Activated T-helper 1 cell treated with Interleukin-2 at 50 U/mL for 16 hours (primary cell): Measurements from ENCODE around the gene HOXB1.

Source experiments
- DNase-seq: peaks from one replicate; pipeline ENCODE4 v3.0.0-alpha.2; 2020; ENCODE audit warnings: low read depth

Gene HOXB1

DNA sequence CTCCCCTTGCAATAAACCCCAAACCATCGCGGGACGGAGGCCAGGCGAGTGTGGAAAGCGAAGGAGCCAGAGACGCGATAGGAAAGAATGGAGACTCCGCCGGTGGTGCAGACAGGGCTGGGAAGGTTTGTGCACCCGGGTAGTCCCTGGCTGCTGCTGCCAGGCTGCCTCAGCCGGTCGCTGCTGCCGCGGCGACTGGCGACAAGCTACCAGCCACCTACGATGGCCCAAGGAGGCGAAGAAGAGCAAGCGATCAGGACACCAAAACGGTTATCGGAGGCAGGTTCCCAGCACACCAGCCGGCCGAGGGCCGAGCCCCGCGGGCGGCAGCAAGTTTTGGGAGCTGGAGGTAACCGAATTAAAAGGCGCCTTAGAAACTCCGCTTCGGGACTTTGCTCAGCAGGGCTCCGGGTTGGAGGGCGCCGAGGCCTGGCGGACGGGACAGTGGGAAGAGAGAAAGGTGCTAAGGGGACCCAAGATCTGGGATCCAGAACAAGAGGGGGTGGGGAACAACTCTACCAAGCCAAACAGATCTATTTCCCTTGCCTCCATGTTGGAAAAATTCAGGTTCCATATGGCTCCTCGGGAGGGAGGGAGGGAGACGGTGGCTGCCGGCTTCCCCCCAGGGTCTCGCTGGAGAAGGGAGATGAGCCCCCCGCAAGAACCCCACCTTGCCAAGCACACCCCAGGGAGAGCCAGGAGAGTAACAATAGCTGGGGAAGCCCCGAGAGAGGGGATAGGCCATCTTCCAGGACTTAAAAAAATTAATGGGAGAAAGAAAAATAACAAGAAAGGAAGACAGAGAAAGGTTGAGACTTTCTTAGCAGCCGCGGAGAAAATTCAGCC, 23.8 kb upstream of the HOXB1 start:
- no peak for DNase-seq

DNA sequence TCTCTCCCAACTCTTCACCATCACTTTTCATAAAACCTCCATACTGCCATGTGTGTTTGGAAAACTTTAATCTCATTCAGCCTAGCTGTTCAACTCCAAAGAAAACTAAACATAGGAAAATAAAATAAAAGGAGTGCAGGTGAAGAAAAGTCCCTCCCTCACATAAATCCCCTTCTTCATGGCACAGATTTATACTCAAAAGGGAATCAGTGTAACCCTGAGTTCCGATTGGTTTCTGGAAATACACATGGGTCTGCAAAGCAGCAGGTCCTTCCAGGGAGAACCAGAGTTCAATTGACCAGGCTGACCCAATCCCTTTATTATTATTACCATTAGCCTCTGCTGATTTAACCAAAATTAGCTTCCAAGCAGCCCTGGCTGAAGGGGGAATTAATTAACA, 23.0 kb upstream of the HOXB1 start:
- no peak for DNase-seq

DNA sequence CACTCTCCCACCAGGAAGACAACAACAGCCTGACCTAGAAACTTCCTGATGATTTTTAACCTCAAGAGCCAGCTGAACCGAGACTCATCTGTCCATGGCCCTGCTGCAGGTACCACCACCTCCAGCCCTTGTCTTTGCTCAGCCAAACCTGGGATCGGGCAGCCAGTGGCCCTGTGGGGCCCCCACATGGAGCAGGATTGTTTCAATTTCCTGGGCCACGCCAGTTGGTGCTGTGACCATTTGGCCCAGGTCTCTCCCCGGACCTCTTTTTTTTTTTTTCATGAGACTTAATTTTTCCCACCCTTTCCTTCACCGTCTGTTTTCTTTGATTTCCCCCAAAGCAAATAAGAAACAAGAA, 22.4 kb upstream of the HOXB1 start:
- no peak for DNase-seq

DNA sequence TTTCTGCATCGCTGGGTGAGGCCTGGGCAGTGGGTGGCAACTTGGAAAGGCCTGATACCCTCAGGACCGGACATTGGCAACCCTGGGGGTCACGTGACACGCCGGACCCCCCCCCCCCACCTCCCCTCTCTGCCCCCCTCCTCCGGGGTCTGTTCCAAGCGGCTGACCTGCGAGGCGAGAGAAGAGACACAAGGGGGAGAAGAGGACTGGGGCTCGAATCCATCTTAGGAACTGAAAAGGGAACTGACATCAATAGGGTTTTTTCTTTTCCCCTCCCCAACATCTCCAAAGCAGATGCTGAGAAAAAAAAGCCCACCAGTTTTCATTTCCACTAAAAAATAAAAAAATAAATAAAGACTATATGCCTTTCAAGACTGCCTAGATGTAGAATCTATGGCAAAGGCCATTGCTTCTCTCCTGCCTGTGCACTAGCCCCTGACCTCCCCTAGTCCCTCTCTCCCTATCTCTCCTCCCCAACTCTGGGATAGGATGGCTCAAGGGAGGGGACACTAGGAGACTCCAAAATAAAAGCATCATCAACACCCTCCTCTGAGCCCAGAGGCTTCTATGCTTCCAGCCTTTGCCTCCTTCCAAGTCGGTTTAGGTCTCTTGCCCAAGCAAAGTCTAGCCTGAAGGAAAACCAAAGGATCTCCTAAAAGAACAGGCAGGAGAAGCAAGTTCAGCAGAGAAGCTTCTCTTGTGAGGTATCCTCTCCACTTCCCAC, 21.8 kb upstream of the HOXB1 start:
- no peak for DNase-seq

DNA sequence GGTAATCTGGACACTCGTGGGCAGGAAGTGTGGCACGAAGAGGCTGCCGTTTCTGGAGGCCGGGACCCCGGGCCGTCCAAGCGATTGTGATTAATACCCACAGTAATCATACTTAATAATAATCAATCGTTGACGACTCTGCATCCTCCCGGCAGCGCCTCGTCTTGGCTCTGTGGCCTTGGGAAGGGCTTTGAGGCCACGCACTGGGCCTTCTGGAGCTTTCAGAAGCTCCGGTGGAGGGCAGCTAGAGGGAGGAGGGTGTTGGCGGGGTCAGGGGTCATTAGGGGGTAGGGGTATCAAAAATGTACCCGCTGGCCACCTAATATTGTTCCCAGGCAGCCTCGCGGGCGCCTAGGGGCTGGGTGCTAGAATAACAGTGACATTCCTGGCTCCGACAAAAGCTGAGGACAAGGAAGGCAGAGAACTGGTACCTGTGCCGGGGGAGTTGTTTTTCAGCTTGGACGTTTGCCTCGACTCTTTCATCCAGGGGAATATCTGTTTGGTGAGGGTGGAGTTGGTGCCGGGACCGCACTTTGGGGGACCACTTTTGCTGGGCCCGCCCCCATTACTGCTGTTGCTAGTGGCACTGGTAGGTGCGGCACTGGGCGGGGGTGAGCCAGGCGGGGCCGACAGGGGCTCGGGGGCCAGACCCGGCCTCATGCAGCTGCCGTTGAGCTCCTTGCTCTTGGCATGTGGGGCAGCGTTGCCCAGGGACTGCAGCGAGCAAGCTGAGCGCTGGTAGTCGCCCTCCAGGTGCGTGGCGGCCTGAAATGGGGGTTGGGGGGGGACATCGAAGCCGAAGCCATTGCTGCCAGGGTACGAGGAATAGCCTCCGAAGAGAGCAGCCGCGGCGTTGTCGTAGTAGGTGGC, 21.0 kb upstream of the HOXB1 start:
- no peak for DNase-seq

DNA sequence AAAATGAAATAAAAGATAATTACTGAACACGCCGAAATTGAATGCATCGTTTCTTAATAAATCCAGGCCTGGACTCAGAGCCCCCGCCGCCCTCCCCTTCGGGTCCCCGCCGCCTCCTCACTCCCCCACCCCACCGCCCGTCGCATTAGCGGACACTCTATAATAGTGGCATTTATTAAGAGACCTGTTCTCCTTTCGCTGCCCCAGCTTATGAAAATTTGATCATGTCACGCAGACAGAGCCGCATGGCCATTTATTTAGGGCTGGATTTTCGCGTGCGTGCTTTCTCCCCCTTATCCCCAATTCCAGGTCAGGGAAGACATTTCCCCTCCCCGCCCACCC, 20.4 kb upstream of the HOXB1 start:
- DNase-seq: no peak

DNA sequence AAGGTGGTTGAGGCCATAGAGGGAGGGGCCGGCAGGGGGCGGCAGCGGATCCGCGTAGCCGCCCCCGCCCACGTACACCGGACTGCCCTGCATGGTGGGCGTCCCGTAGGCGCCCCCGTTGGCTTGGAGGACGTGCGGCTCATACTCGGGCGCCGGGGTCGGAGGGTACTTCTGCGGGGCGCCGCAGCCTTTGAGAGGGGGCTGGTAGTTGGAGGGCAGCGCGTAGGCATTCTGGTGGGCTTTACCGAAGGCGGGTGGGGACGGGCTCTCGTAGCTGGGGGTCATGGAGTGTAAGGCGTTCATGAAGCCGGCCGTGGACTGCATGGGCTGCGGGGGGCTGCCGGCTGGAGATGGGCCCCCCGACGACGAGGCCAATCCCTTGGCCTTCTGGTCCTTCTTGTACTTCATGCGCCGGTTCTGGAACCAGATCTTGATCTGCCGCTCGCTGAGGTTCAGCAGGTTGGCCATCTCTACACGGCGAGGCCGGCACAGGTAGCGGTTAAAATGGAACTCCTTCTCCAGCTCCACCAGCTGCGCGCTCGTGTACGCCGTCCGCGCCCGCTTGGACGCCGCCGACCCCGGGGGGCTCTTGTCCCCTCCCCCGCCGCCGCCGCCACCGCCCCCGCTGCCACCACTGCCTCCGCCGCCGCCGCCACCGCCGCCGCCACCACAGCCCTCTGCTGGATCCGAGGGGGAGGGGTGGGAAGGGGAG, 19.8 kb upstream of the HOXB1 start:
- no peak for DNase-seq

DNA sequence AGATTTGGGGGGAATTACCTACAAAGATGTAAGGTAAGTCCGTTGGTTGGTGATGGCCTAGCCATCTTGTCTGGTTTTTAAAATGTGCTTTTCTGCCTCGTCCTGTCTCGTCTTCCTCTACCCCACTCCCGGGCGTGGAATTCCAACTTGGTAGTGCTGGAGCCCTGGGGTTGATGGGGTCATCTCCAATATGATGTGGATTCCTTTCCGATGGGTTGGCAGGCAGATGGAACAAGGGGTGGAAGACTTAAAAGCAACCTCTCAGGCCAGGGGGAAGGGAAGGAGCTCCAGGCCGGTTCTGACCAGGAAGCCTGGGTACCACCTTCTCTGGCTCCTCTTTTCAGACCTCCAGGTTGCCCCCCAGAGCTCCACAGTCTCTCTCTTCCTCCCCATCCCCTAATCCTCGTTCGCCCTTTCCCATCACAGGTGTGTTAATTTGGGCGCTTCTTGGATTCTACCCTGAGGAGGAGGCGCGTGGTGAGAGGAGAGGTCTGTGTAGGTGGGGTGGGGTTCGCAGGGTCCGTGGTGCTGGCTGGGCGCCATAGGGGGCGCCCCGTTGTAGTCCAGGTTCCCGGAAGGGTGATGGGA, 19.2 kb upstream of the HOXB1 start:
- no peak for DNase-seq

DNA sequence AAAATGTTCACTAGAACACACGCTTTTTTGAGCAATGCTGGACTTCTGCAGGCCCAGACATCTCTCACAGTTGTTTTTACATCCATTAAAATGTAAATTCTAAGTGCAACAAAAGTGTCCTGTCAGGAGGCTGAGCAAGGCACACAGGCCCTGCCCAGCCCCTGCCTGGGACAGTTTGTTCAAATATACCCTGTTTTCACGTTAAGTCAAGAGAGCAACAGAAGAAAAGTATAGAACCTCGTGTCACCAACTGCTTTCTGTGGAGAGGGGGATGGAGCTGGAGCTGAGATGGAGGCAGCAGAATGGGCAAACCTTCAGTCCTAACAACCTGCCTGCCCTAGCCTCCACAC, 18.4 kb upstream of the HOXB1 start:
- DNase-seq: no peak

DNA sequence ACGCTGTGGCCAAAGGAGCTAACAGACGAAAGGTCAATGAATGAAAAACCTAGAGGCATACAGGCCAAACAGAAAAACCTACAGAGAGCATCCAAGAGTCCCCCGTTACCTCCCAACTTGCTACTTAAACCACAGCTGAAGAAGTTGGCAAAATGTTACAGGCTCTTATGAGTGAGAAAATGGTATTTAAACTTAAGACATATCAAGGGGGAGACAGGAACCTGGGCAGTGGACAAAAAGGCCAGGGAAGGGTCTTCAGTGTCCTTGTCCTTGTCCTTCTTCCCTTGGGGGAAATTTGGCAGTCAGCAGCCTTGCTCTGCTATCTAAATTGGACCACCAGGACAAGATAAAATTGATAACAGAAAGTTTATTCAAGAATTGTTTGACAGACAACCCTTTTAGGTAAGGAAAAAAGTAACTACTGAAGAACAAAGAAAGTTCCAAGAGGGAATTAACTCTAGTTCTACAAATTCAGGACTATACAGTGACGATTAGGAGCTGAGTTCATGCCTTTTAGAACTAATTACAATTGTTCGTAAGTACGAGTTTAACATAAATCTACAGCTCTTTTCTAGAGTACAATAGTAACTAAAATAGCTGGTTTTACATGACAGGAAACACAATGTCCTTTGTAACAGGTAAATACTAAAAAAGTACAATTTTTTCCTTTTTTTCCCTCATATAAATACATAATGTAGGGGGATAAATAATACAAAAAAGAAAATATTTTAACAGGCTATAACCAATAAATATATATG, 17.9 kb upstream of the HOXB1 start:
- no peak for DNase-seq

DNA sequence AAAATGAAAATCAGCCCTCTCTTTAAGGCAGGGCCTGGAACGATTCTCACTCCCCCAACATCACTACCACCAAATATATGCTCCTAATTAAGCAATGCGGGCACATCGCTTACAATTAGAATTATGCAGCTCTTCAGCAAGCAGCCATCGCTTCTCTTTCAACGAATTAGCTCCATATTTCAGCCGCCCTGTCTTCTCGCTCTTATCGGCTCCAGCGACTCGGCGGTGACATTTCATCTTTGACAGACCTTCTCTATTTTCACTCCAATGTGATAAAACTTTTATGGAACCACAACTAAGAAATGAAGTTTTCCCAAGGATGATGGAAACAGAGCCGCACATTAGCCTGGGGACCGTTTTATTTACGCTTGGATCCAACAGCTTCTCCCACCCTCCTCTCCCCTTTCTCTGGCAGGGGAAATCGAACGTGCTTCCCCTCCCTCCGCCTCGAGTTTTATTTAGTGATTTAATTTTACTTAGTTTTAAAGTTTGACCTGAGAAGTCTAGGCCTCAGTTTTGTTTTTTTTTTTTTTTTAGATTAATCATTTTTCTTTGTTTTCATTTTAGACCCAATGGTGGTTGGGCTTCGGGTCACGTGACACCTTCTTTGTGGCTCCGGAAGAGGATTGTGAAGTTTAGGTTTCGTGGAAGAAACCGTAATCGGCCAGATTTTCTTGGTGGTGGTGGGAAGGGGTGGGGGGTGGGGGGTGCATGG, 17.2 kb upstream of the HOXB1 start:
- DNase-seq: no peak

DNA sequence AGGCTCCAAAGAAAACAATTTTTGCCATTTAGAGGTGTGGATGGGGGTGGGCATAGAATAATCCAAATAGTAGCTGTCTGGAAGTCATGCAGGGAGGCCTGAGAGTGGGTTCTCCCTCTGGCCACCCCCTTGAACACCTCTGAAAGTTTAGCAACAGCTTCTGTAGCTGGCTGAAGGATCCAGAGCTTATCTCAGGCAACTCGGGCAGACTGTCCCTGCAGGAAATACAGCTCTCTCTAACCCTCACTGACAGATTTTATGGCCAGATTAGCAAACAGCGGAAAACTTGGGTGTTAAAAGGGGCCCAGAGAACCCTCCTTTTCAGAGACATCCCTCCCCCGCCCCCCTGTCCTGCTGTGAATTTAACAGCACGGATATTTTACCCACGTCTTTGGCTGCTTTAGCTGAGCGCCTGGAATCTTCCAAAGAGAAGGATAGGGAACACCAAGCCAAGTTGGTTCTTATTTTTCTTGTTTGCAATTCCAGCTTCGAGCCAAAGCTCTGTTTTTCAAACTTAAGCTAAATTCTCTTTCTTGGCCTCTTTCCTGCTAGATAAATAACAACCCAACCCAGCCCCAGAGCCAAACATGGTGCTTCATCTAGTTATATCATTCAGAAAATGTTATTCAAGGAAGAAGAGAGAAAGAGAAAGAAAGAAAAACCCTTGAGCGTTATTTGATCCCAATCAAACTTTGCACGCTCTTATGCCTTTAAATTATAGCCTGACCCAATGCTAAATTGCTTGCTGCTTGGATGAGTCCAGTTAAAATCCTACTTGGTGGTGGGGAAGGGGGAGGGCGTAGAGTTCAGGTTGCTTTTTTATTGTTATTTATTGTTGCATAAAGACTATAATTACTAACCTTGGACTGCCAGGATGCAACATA, 16.4 kb upstream of the HOXB1 start:
- no peak for DNase-seq

DNA sequence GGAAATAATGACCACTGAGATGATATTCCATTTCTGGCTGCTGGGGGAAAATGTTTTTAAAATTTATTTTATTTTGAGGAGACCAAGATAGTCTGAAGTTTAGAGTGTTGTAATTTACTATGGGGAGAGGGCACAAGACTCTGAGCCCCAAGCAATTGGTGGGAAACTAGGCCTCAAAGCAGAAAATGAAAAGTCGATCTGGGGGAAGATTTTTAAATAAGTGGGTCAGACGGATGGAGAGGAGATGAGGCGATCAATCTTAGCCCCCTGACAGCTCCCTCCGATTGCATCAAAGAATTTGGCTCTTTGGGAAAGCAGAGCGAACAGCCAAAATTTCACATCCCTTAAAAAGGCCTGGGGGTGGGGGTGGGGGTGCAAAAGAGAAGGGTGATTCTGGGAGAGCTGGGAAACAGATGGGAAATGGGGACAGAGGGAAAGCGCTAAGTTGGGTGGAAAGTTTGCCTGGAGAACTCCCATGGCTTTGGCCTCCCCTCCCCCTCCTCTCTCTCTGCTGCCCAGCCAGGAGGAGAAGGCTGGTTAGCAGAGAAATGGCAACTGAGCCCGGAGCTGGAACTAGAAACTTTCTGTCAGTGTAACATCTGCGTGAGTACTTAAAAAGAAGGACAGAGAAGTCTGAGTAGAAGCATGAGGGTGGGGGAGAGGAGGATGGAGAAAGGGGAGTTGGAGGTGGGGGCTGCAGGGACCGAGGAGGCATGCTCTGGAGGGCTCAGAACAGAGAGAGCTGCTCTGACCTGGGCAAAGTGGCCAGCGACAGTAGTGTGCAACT, 15.5 kb upstream of the HOXB1 start:
- no peak for DNase-seq

DNA sequence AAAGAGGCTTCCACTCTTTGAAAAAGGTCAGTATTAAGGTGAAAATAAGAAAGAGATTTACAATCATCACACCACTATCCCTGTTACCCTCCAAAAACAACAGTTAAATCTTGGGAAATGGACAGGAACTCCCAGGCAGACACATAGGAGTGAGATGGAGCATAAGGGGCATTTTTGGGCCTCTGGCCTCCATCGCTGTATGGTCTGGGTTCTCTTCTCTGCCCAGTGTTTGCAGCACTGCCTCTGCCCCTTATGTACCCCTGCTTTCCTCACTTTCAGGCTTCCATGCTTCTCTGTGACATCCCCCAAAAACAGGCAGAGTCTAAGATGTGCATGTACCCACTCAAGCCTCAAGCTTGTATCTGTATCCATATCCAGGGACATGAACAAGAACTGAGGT, 14.7 kb upstream of the HOXB1 start:
- no peak for DNase-seq

DNA sequence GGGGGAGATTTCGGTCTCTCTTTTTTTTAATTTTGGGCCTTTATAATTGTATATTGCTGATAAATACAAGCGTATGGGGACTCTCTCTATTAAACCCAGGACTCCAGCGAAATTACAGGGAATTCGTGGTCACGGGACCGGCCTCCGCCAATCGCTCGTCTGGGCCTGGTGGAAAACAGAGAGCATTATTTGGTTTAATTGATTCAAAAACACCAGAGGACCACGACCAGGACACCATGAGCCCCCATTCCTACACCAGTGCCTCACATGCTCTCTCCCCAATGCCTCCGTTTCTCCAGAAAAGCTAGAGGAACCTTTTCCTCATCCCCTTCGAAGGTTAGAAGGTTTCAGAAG, 14.2 kb upstream of the HOXB1 start, which contains the start of gene HOXB2:
TSS of gene HOXB2 (minus strand) at position 88 of the 354 bp plus-strand sequence. CDS start 198 bp downstream, outside the sequence.
- DNase-seq: no peak

DNA sequence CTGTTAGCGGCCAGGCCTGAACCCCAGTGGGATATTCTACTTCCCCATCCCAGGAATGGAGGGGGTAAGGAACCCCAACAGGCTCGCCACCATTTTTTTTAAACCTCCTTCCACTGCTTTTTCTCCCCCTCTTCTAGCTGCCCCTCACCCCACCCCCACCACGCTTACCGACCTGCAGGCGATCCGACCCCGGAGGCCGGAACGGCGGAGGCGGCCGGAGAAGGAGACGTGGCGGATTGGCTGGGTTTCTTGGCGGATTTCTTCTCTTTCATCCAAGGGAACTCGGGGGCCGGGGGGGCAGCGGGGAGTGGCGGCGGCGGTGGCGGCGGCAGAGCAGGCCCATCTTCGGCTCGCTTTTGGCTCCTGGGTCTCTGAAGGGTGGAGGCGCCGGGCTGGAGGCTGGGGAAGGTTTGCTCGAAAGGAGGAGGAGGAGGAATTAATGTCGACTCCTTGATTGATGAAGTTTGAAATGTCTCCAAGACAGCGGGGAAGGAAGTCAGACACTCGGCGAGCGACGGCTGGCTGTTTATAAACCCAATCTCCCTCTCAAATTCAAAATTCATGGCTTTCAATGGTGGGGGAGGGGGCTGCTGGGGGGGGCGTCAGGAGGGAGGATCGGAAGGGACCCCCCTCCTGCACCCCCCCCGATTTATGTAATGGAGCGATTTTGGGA, 13.7 kb upstream of the HOXB1 start:
- DNase-seq: peak; percentile 17

DNA sequence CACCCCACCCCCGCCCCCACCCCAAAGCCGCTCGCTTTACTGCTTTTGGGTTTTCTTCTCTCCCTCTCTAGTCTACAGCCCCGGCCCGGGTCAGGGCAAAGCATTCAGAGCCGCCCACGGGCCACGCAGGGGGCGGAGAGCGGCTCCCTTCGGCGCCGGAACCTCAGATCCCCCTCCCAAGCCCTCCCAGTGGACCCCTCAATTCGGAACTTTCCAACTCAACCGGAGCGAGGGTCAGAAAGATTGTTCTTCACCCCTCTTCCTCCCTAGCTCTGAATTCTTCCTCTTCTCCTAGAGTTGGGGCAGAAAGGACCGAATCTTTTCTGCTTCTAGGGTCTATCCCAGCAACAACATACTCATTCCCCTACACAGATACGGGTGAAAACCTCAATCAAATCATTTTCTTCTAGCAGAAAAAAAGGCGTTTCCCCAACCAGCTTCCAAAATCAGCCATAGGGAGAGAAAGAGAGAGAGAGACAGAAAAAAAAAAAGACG, 13.1 kb upstream of the HOXB1 start:
- DNase-seq: no peak
